HG03575 (cell line): Measurements from ENCODE around the gene WIPF3.
"Not testable (repeated sequence)": the region's sequence is repeated elsewhere in the genome, so short reads cannot be mapped to it uniquely, and the experiment has no call there.

Experiments
- ATAC-seq: cut with Tn5 transposase; IDR thresholded peaks from one replicate; pipeline ENCODE4 v1.9.1; 2021; ENCODE audit not compliant: unreplicated experiment, insufficient number of reproducible peaks, low FRiP score; ENCODE audit errors: extremely low read depth

The WIPF3 gene

DNA sequence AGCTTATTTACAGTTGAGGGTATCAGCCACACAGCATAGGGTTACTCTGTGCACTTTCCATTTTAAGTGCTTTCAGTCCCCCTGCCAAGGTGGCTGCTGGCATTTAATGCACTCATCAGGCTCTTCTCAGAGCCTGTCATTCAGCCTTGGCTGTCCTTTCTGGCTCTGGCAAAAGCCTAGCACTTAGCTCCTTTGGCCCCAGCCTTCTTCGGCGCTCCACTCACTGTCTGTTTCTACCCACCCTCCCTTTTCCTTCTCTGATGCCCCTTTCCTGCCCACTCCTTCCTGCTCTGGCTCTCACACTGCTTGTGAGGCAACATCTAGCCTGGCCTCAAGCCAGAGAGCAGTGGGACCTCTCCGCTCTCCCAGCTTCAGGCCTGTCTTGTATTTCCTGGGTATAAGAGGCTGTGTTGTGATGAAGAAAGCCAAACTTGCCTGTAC, 60.2 kb downstream of the WIPF3 start:
- ATAC-seq = no peak

- no peak for ATAC-seq
Measured at GRCh38 chr7:29871787-29872398, 65.6 kb downstream of the WIPF3 start.

GRCh38 chr7:29873644-29874294, 67.5 kb downstream of the WIPF3 start:
- ATAC-seq = no peak

DNA sequence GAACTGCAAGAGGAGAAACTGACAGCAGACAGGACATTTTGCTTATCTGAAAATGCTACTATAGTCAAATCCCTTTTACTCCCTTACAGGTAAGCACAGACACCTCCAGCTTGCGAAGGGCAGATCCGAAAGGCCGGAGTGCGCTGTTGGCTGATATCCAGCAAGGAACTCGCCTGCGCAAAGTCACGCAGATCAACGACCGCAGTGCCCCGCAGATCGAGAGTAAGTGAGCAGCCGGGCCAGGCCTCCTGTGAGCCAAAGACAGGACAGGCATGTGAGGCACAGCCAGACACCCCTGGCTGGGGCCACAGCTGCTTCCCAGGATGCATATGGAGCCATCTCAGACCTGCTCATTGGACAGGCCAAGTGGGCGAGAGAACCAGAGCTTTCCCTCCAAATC, 69.4 kb downstream of the WIPF3 start:
- no peak for ATAC-seq

DNA sequence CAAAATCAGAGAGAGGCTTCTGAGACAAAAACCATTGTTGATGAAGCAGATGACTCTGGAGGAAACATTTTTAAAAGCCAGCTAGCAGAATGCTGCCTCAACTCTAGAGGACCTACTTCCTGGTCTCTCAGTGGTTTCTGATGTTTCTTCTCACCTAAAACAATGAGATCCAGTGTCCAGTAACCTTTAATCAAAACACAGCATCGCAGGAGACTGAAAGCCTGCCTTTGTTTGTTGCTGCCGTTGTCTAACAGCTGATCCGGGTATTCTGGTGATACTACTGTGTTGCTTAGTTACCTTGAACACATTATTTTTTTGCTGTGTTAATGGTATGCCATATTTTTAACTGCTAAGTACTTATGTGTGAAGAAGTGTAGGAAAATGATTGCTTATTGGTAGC, 70.9 kb downstream of the WIPF3 start:
- ATAC-seq = no peak

DNA sequence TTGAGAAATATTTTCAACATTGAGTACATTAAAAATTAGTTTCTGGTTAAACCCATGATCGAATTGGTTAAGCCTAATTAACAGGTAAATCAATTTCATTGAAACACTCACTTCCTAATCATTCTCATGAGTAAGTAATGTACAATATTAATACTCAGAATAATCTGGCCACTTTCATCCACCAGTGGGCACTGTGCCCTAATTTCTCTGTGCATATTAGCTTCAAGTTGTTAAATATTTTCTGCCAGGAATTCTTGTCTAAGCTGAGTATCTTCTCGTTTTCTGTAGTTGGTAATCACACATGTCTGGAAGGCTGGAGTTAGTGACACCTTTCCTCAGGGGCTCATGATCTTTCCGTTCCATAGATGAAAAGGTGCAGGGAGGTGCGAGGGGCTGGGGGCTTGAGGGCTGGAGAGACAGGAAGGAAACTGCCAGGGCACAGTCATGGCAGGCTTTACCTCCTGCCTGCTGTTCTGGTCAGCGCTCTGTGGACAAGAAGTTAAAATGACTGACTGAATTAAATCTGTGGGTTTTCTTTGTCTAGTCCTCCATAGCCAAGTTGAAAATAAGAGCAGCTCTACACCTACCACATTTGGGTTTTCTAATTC, 71.9 kb downstream of the WIPF3 start:
- ATAC-seq = no peak

DNA sequence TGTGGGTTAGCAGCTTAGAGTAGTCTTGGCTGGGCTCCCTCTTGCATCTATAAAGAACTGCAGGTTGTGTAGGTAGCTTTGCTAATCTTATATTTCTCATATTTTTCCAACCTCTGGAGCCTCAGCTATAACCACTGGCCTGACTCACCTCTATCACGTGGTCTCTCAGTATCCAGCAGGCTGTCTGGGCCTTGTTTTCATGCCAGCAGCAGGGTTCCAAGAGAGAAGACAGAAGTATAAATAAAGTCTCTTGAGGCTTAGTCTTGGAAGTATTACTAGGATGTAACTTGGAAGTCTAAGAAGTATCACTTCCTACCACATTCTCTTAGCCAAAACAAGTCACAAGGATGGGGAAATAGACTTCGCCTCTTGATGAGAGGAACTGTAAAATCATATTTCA, 73.3 kb downstream of the WIPF3 start:
- no peak for ATAC-seq

DNA sequence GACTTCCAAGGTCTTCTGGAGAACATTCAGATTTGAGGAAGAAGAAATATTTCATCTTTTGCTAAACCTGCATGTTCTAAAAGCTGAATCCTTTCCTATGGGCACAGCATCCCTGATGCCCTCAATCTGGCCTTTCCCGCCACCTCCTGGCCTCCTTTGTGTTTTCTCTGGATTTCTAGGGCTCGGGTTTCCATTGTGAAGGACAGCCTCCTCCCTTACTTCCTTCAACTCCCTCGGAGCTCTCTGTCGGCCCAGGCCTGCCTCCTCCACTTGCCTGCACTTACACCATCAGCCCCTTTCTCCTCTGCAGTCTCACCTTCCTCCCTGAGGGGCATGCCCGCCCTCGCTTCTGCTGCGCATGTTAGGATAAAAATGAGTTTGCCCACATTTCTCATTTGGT, 75.4 kb downstream of the WIPF3 start:
- ATAC-seq = no peak

- no peak for ATAC-seq
Measured at GRCh38 chr7:29882481-29882880, 76.2 kb downstream of the WIPF3 start.

- ATAC-seq = no peak
Measured at GRCh38 chr7:29883462-29884398, 77.4 kb downstream of the WIPF3 start.

GRCh38 chr7:29884399-29885272, 78.3 kb downstream of the WIPF3 start:
- ATAC-seq = no peak

DNA sequence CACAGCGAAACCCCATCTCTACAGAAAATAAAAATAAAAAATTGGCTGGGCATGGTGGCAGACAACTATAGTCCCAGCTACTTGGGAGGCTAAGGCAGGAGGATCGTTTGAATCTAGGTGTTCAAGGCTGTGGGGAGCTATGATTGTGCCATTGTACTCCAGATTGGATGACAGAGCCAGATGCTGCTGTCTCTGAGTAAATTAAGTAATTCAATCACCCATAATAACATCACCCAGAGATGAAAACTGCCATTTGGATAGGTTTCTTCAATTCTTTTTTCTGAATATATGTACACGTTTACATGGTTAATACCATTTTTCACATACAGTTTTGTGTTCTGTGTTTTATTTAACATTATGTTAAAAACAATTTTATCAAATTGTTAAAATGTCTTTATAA, 79.3 kb downstream of the WIPF3 start:
- no peak for ATAC-seq

- no peak for ATAC-seq
Measured at GRCh38 chr7:29886827-29887226, 80.5 kb downstream of the WIPF3 start.

DNA sequence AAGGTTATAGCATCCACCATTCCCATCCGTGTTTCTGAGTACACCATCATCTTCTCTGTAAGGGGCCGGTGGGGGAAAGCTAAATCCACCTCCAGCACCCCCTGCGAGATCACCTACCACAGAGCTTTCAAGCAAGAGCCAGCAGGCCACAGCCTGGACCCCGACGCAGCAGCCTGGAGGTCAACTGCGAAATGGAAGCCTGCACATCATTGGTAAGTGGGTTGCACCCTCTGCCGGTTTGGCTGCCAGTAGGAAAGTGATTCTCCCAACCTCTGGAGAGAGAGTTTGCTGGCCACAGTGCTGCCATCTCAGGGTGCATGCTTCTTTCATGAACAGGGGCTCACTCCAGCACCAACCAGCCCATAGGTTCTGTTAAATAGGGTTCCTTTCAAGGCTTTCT, 81.7 kb downstream of the WIPF3 start:
- ATAC-seq = no peak

- no peak for ATAC-seq
Measured at GRCh38 chr7:29889288-29889687, 83.0 kb downstream of the WIPF3 start.

DNA sequence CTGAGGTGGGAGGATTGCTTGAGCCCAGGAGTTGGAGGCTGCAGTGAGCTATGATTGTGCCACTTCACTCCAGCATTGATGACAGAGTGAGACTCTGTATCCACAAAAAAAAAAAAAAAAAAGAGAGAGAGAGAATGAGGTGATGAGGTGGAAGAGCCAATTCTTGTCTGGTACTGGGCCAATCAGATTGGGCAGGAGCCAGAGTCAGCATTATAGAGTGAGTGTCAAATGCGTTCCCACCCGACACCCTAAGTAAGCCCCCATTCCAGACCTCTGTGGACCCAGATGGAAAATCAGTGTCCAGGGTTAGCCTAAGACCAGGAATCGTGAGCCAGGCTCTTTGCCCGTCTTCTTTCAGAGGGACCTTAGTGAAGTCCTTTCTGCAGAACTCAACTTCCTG, 83.9 kb downstream of the WIPF3 start:
- ATAC-seq = no peak

- not testable (repeated sequence) for ATAC-seq
Measured at GRCh38 chr7:29890786-29891185, 84.5 kb downstream of the WIPF3 start.

GRCh38 chr7:29891766-29892165, 85.5 kb downstream of the WIPF3 start:
- no peak for ATAC-seq

- ATAC-seq = no peak
Measured at GRCh38 chr7:29892231-29892630, 85.9 kb downstream of the WIPF3 start.
